Epithelial cell of proximal tubule (primary cell): Measurements from ENCODE around the gene PHF21A. TPM values are rescaled to one million over a fixed set of nuclear protein-coding genes. Genes with fewer than 3 reads are reported as not detected.

Experiments
- DNase-seq: peaks from one replicate; pipeline ENCODE4 v3.0.0-alpha.2; 2011; ENCODE audit warnings: low read depth
- H3K4me3 ChIP-seq: 2 replicates; pipeline ENCODE4 v1.5.1; 2011; ENCODE audit warnings: low read depth, mild to moderate bottlenecking, low read length
- total RNA-seq: library from RNA; depleted of rRNA; stranded (reverse); fragments of >200 nt; gene quantifications from 2 replicates; pipeline ENCODE4 v1.2.3, GENCODE V29; 2015
- TF ChIP-seq, protein P1 (sequence below): conservative IDR thresholded peaks from 2 replicates; pipeline ENCODE4 v1.5.1; 2012; ENCODE audit warnings: low read depth, mild to moderate bottlenecking, low read length

Gene PHF21A
- total RNA-seq, 1 donor from 2014 or later: 5.8 TPM

DNA sequence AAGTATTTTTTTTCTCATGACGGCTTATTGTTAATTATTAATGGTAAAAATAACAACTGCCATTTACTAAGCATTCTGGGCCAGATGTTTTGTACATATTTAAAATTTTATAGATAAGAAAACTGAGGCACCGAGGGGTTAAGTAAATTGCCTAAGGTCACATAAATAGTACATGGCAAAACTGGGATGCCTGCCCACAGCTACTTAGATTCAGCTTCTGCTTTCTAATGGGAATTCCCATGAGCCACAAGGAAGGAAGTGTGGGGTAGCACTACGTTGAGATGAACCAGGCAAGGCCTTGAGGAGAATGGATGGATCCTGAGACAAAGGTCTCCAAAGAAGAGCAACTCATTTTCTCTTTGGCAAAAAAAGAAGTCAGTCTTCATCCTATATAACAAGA, 11.9 kb upstream of the PHF21A start:
- no peak for DNase-seq
- H3K4me3 ChIP-seq: no peak overlapping the region
- TF ChIP-seq, protein P1, sequence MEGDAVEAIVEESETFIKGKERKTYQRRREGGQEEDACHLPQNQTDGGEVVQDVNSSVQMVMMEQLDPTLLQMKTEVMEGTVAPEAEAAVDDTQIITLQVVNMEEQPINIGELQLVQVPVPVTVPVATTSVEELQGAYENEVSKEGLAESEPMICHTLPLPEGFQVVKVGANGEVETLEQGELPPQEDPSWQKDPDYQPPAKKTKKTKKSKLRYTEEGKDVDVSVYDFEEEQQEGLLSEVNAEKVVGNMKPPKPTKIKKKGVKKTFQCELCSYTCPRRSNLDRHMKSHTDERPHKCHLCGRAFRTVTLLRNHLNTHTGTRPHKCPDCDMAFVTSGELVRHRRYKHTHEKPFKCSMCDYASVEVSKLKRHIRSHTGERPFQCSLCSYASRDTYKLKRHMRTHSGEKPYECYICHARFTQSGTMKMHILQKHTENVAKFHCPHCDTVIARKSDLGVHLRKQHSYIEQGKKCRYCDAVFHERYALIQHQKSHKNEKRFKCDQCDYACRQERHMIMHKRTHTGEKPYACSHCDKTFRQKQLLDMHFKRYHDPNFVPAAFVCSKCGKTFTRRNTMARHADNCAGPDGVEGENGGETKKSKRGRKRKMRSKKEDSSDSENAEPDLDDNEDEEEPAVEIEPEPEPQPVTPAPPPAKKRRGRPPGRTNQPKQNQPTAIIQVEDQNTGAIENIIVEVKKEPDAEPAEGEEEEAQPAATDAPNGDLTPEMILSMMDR: no peak

DNA sequence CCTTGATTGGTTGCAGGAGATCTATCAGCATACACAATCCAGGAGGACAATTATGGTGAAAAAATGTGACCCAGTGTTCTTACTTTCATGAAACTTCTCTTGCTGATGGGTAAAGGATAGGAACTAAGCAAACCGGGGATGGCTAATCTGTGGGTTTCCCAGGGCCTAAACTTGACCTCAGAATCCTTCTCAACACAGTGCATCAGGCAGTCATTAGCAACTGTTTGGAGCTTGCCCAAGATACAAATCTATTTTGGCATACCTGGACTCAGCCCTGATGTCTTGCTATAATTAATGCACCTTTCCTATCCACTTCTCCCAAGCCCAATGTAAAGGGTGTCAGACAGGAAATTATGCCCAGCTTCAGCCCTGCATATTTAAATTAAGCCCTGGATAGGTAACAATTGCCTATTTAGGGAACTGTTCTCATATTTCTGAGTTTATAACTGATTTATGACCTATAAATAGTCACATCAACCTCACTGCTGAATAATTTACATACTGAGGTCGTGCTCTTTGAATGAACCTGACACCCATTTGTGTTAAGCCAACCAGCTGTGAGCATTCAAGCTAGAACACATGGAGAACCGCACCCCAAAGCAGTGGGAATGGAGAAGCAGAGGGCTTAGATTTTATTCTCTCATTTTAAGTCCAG, 9.2 kb upstream of the PHF21A start:
- no peak overlapping the region for H3K4me3 ChIP-seq
- DNase-seq: no peak
- TF ChIP-seq, protein P1: no peak

DNA sequence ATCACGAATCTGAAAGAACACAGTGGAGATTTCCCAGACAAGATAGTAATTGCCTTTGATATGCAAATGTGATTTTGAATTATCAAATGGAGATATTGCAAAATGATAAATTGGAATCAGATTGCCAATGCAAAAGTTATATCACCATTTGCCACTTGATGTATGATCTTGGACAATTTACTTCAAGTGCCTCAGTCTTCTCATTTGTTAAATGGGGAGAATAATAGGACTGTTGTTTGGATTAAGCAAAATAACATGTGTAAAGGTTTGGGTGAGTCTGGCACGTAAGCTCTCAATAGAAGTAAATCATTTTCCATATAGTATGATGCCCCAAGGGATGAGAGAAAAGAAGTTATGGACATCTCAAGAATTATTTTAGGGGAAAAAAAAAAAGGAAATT, 7.9 kb upstream of the PHF21A start:
- DNase-seq: no peak
- H3K4me3 ChIP-seq: no peak overlapping the region
- TF ChIP-seq, protein P1: no peak

DNA sequence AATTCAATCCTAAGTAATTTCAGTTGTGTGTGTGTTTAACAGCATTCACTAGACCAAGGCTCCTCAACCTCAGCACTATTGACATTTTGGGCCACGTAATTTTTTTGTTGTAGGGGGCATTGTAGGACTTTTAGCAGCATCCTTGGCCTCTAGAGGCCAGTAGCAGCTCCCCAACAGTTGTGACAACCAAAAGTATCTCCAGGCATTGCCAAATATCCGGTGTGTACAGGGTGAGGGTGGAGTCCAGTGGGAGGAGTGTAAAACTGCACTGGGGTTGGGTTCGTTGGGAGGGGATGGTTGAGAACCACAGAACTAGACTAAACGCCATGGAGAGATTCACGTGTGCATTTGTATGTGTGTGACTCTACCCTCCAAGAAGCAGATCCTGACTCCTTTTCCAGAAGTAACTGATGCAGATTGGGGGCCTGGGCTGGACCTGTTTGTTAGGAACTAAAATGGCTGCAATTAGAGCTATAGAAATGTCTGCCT, 5.9 kb upstream of the PHF21A start:
- no peak for DNase-seq

DNA sequence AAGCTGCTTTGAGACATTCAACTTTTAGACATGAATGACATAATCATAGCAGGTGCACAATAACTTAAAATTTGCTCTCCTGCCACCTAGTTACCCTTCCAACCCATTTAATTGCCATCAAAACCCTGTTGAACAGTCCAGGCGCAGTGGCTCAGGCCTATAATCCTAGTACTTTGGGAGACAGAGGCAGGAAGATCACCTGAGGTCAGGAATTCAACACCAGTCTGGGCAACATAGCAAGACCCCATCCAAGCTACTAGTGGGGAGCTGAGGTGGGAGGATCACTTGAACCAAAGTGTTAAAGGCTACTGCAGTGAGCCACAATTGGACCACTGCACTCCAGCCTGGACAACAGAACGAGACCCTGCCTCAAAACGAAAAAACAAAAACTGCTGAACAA, 4.0 kb upstream of the PHF21A start:
- TF ChIP-seq, protein P1: no peak
- DNase-seq: no peak
- no peak overlapping the region for H3K4me3 ChIP-seq

More for the DNA sequence above, 5.9 kb upstream of the PHF21A start:
- H3K4me3 ChIP-seq: no peak overlapping the region
- TF ChIP-seq, protein P1: peak; percentile 37

DNA sequence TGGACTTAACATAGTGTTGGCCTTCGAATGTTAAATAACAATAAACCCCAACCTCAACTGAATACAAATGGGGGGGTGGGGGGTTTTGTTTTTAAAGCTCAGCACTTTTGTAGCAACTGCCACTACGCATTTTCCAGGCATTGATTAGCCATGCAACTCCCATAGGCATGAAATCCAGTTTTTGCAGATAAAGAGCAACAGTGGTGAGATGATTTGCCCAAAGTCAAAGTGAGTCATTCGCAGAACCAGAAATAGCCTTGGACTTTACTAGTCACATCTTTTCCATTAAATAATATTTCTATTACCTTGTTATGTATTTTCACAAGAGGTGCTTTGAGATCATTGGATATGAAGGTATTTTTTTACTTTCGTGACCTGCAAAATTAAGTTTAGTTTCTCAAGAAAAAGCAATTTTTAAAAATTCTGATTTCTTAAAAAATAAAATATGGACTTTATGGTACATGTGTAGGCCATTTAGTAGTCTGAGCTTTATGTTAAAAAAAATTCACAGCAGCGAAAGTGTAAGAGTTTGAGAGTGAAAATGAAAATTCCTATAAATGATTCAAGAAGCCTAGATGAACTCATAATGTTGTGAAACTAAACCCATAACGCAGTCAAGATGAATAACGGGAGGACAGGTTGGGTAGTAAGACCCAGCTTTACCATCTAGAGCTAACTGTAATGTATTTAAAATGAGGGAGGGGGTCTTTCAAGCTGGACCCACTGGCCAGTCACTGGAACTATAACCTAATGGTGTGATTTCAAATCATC, 1.9 kb upstream of the PHF21A start:
- H3K4me3 ChIP-seq: no peak overlapping the region
- DNase-seq: no peak

More for the DNA sequence above, 1.9 kb upstream of the PHF21A start:
- TF ChIP-seq, protein P1: no peak
